GOT3 (cell line): ENCODE data around the gene DLG5.

Experiments
- DNase-seq: peaks from one replicate; lab custom pipeline; 2025; ENCODE audit warnings: mixed read lengths; lab: John Stamatoyannopoulos, UW

Gene DLG5

DNA sequence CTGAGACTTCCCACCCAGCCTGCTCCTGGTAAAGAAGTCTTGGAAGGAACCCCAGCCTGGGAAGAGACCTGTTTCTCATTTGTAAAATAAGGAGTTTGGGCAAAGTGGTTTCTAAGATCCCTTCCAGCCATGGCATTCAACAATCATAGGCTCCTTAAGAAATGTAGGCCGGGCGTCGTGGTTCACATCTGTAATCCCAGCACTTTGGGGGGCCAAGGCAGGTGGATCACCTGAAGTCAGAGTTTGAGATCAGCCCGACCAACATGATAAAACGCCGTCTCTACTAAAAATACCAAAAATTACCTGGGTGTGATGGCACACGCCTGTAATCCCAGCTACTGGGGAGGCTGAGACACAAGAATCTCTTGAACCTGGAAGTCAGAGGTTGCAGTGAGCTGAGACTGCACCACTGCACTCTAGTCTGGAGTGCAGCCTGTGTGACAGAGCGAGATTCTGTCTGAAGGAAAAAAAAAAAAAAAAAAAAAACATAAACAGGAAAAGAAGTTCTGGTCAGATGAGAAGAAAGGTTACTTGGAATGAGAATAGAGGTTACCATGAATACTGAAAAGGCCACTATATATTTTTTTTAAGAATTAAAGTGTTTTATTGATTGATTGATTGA, 15.9 kb downstream of the DLG5 start:
- DNase-seq = no peak

DNA sequence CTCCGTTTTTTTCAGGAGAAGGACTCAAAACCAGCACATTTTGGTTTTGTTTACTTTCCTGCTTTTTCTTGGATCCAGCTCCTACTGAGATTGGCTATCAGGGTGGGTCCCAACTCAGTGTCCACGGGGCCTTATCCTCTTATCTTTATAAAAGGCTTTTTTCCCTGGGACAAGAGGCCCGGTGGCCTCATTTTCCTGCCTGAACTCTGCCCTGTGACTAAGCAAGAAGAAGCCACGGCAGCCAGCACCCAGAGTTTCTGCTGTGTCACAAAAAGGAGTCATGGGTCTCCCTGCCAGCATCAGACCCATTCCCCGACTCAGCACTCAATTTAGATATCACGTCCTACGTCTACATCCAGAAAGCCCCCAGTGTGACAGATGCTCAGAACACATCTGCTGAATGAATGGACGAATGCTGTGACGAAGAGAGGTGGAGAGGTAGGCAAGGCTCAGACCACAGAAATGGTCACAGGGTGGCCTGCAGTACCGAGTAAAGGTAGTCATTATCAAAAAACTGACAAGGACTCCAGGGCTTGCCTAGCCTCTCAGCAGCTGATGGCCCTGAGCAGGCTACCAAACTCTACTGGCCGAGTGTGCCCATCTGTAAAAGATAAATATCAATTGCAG, 16.7 kb downstream of the DLG5 start:
- no peak for DNase-seq

DNA sequence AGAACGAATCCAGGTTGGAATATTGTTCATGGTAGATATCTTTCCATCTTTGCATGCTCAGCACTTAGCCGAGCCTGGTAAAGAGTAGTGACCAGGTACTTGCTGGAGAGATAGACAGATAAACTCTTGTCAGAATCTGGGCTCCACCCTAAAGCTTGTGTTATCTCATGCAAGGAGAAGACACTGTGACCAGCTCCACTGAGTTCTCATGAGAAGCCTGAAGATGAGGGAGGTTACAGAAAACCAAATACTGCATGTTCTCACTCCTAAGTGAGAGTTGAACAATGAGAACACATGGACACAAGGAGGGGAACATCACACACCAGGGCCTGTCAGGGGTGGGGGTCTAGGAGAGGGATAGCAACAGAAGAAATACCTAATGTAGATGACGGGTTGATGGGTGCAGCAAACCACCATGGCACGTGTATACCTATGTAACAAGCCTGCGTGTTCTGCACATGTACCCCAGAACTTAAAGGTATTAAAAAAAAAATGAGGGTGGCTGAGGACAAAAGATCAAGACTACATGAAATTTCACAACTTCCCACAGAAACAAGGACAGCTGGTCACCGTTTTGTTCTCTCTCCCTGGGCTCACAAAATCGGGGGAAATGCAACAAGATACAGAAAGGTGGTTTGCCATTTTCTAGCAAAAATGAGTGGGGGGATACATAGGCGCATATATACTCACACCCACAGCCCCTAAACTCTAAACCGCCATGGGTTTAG, 17.4 kb downstream of the DLG5 start:
- DNase-seq = no peak

DNA sequence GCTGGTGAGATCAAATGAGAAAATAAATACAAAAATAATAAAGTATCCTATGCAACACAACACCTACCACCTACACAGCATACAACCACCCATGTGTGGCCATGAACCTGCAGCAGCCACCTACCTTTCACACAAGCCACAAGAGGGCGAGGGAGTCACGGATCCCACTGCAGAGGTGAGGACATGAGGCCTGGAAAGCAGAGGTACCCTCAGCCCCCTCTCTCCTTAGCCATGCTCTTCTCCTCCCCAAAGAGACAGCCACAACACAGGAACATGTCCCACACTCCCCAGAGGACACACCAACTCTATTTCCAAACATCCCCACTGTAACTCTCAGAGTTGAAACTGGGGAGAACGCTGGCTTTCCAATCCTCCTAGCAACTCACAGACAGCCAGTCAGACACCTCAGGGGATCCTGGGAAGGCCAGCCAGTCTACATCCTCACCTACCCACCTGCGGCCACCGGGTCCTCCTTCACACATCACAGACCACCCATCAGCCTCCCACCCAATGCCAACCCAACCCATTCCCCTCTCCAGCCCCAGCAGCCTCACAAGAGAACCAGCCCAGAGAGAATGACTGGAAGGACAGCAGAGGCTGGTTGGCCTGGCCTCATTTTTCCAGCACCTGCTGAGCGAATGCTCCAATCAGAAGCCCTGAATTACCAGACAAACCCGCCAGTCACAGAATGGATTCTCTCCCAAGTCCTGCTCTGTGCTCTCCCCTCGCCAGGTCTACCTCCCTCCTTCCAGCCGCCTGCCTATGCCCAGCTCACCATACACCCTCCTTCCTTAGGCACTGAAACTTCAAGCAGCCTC, 18.4 kb downstream of the DLG5 start:
- DNase-seq = no peak

DNA sequence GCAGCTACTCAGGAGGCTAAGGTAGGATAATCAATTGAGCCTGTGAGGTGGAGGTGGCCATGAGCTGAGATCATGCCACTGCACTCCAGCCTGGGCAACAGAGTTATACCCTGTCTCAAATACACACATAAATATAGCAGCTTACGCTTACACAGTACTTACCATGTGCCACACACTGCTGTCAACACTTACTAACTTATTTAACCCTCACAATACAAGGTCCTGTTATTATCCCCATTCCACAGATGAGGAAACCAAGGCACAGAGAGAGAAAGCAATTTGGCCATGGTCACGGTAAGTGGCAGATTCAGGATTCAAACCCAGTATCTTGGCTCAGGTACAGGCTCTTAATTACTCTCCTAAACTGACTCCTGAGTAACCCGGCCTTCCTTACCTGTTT, 19.1 kb downstream of the DLG5 start:
- DNase-seq = no peak

DNA sequence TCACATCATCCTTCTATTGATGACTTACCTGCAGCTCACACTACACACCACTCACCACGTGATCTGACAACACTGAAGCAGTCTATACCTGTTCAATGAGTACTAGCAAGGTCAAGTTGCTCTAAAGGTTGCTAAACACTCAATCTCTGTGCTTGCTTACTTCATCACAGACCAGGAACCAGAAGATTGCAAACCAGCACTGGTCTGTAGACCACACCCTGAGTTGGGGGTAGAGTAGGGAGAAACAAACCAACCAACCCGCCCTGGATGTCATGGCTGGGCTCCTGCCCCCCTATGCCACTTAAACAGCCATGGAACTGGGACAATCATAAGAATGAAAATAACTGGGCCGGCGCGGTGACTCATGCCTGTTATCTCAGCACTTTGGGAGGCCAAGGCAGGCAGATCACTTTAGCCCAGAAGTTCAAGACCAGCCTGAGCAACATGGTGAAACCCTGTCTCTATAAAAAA, 19.6 kb downstream of the DLG5 start:
- DNase-seq = no peak

DNA sequence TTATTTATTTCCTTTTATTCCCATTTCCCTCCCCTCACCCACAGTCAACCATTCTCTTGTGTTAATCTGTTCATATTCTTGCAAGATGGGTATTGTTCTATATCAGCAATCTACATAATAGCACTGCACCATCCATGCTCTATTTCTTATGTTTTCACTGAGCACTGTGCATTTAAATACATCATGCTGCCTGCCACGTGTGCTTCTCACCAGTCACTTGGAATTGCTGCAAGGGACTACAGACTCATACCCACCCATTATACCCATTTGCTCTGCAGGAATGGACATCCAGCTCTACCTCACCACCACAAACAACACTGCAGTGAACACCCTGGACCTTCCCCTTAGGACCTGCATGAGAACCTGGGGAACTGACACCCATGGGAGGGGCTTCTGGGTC, 20.8 kb downstream of the DLG5 start:
- no peak for DNase-seq

DNA sequence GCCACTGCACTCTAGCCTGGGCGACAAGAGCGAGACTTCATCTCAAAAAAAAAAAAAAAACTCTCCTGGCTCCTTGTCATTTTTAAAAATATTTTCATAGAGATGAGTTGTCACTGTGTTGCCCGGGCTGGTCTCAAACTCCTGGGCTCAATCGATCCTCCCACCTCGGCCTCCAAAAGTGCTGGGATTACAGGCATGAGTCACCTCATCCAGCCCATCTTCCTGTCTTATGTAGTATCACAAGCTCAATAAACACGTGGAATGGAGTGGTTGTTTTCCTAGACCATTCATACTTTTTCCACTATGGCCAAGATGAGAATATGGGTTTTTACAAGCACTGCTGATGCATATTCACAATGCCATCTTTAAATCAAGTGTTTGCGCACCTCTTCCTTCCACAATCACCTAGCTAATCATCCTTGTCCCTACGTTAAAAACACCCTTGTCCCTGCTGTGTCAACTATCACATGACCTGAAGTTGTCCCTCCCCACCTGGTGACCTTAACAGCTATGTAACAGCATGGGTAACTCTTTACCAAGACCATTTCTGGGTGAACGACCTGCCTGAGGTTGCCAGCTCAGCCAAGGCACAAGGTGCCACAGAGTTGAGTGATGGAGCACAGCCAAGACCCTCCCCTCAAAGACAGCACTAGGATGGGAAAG, 21.3 kb downstream of the DLG5 start:
- no peak for DNase-seq

DNA sequence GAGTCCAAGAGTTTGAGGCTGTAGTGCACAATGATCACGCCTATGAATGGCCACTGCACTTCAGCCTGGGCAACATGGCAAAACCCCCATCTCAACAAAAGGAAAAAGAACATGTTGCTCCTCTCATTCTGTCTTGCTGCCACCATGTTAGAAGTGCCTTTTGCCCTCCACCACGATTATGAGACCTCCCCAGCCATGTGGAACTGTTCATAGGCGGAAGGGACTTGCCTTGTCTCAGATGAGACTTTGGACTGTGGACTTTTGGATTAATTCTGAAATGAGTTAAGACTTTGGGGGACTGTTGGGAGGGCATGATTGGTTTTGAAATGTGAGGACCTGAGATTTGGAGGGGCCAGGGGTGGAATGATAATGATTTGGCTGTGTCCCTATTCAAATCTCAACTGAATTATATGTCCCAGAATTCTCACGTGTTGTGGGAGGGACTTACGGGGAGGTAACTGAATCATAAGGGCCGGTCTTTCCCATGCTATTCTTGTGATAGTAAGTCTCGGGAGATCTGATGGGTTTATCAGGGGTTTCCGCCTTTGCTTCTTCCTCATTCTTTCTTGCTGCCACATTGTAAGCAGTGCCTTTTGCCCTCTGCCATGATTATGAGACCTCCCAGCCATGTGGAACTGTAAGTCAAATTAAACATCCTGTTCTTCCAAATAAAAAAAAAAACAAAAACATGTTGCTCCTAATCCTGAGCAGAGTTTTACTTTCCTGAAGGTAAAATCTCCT, 22.3 kb downstream of the DLG5 start:
- DNase-seq = no peak

DNA sequence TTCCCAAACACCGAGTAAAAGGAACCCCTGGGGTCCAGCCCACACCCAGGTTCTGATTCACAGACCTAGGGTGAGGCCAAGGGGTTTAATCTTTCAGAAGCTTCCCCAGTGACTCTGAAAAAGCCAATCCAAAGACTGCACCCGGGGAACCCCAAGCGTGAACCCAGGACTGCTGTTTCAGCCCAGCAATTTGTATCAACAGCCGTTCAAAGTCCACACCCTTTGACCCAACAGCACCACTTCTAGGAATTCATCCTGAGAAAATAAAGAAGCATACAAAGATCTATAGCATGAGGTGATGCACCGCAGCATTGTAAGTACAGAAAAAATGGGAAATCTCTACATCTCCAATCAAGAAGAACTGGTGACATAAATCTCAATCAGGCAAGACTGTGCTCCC, 24.4 kb downstream of the DLG5 start:
- DNase-seq = no peak

DNA sequence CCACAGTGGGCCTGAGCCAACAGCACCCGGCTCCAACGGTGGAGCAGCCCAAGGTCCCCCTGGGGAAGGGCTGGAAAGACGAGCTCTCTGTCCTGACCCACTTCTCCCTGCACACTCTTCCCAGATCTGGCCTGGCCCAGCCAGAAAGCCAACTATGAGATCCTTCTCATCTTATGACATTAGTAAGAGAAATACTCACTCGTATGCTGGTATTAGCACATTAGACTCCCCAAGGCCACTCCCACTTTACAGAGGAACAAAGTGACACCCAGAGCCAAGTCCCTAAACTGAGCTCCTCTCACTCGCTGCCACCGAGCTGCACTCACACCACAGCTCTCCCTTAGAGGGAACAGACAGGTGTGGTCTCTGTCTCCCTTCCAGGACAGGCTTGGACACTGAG, 24.8 kb downstream of the DLG5 start:
- DNase-seq = no peak

DNA sequence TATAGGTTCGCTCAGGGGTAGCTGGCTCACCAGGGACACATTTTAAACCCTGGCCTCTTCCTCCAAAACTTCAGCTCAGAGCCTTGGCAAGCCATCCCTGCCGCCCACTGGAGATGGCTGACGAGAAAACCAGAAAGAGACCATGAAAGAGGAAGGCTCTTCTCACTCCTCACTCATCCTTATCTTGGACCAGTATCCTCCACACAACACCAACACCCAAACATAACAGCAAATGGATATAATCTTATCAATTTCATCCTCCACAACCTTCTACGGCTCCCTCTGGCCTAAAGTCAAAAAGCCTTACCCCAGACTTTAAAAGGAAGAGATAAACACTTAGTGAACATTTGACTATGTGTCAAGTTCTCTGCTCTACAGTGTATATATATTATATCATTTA, 26.9 kb downstream of the DLG5 start:
- no peak for DNase-seq

DNA sequence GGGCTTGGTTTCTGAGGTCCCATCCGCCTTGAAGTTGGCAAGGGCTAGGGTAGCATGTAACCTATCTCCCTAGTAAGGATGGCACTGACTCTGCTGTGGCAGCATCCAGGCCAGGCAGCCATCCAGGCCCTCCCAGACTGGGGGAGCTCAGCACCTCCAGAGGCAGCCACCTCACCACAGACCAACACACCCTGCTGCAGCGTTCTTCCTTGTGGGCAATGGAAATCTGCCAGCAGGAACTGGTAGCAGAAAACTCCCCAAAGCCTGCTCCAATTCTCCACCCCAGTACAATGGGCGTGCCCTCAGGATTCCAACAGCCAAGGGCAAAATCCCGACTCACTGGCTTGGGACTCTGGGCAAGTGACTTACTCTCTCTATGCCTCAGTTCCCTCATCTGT, 27.5 kb downstream of the DLG5 start:
- DNase-seq = no peak

DNA sequence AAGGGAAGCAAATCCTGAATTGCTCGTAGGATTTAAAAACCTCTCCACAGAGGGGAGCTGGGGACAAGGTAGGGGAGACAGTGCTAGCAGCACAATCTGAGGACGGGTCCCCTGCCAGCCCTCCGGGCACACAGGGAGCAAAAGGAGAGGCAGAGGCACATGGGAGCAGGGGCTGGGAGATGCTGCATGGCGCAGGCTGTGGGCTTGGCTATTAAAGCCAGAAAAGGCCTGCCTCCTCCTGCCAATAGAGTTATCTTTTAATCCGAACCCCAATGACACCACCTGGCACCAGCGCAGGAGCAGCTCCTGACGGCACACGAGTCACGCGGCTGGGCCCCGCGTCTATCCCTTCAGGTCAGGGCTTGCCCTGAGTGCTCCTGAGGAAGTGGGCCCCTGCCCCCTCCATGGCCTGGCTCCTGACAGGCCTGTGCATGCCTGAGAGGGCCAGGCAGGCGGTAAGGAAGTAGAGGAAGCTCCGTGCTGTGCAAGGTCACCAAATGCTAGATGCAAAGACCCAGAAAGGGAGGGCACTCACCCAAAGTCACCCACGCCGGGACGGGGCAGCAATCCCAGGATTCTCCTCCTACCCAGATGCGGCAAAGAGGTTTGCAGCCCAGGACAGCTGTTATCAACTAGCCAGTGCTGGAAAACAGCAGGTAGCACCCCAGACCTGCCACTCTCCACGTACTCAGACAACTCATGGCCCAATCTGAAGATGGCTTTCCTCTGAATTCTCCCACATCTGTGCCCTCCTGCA, 28.1 kb downstream of the DLG5 start:
- DNase-seq = no peak

DNA sequence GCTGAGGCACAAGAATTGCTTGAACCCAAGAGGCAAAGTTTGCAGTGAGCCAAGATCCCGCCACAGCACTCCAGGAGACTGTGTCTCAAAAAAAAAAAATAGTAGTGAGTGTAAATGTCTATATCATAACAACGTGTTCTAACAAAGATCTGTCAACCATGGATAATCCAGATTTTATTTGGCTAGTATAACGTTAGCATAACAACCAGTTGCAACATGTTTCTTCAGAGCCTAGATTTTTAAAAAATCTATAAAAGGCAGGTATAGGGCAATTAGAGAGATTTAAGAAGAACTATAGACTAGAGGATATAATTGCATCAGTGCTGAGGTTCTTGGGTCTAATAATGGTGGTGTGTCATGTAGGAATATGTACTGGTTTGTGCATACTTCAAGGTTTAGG, 30.5 kb downstream of the DLG5 start:
- no peak for DNase-seq

DNA sequence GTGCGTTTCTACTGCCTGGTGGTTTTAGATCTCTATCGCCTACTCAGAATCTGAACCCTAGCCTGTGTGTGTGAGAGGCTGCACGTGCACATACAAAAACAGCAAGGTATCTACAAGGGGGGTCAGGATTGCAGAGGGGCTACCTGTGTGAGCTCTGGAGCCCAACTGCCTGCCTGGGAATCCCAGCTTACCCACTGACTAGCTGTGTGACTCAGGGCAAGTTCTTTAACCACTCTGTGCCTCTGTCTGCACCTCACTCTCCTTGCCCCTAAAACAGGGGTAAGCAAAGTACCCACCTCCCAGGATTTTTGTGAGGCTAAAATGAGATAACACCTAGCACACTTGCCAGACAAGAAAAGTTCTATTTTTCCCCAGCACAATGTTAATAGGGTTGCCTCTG, 32.5 kb downstream of the DLG5 start:
- DNase-seq = no peak

DNA sequence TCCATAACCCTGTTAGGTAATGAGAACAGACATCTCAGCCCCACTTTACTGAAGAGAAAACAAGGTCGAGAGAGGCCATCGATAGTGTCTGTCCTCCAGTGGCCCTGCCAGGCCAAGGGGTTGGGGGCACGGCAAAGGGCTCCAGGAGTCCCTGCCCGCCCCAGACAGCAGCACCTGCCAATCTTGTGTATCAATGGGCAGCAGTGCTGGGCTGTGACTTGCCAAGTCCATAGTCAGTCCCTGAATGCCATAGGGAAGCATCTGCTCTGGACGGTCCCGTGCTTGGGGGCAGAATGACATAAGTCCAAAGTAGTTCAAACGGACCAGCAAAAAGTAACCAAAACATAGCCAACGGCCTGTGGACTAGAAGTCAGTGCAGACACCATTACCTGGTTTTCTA, 33.2 kb downstream of the DLG5 start:
- DNase-seq = no peak

DNA sequence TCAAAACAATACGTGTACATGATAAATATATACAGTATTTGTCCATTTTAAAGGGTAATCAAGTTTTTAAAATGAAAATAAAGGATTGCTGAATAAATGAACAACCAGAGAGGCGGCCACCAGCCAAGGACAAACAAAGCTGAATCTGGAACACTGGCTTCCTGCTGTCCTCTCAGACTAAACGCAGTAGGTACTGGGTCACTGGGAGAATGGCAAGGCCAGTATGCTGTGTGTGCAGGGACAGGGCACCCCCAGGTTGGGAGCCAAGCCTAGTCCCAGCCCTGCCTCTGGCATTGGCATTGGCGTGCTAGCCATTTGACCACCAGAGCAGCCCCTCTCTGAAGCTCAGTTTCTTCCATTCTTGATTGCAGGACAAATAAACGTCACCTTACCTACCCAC, 33.8 kb downstream of the DLG5 start:
- DNase-seq = no peak

DNA sequence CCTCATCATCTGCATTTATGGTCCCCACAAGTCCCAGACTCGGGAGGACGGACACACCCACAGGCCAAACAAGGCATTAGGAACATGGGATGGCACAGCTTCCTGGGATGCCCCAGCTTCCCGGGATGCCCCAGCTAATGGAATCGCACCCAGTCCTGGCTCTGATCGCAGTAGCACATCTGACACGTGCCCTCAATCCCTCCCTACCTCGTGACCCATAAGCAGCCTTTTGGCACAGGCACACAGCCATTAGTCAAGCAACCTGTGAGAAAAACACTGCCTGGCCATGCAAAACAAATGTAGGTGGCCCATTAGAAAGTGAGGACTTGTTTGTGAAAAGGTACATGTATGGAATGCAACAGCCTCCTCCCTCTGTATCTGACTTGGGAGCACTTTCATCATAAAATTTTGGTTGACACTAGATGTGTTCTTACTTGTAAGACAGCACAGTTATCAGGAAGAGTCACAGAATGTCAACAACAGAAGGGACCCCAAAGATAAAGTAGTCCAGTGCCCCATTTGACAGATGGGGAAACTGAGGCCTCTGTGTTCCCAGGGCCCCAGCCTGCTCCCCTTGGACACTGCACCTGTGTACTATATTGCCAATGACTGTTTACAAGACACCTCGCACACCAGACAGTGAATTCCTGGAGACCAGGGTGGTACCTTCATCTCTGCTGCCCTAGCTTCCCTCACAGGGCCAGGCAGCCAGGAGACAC, 34.4 kb downstream of the DLG5 start:
- DNase-seq = no peak

DNA sequence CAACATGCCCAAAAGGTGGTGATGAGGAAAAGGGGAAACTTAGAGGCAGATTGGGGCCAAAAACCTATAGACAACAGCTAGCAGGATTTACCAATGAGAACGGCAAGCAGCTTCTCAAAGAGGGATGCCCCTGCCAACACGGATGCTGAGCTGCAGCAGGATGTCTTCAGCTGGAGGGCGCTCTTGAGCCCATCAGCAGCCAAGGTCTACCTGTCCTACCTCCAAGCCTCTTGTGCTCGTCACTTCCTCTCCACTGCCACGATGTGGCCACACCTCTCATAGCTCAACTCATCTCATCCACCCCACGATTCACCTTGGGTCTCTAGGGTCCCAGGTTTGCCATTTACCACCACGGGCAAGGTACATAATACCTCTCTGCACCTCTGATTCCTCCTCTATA, 36.5 kb downstream of the DLG5 start:
- no peak for DNase-seq
